NCI-H1436 treated with DMSO at 0.1 percent for 48 hours (cell line): ENCODE measurements around the gene FBXO28.

ENCODE experiments used
- DNase-seq: peaks from one replicate; lab custom pipeline; 2025; lab: John Stamatoyannopoulos, UW

Gene FBXO28

DNA sequence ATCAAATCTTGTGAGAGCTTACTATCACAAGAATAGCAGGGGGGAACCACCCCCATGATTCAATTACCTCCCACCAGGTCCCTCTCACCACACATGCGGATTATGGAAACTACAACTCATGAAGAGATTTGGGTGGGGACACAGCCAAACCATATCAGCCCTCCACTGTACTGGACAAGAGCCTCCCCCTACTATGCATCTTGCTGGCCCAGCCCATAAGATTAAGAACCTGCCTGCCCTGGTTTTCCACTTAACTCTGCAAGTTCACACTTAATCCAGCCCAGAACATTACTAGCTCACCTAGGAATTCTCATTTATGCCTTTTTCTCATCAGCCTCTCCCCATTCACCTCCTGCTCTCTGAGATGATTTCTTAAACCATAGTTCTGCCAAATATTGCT is 18.0 kb upstream of the FBXO28 start:
- DNase-seq, result no peak

DNA sequence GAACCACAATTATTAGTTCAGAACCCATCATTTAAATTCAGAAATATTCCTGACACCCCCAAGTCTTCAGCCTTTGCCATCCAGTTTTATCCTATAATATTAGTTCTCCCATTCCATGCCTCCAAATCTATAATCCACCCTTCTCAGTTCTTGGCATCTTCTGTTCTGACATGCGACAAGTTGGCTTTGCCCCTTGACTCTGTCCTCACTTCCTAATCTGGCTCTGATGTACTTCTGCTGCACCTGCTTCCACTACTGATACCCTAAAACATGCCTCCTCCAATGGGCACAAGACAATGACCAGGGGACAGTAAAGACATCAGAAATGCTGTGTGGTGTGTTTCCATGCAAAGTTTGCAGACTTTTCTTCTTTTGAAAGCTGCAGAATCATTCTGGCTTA is 17.1 kb upstream of the FBXO28 start:
- DNase-seq, result no peak

- DNase-seq, result no peak
Observed at GRCh38 chr1:224098007-224098406, 15.9 kb upstream of the FBXO28 start.

DNA sequence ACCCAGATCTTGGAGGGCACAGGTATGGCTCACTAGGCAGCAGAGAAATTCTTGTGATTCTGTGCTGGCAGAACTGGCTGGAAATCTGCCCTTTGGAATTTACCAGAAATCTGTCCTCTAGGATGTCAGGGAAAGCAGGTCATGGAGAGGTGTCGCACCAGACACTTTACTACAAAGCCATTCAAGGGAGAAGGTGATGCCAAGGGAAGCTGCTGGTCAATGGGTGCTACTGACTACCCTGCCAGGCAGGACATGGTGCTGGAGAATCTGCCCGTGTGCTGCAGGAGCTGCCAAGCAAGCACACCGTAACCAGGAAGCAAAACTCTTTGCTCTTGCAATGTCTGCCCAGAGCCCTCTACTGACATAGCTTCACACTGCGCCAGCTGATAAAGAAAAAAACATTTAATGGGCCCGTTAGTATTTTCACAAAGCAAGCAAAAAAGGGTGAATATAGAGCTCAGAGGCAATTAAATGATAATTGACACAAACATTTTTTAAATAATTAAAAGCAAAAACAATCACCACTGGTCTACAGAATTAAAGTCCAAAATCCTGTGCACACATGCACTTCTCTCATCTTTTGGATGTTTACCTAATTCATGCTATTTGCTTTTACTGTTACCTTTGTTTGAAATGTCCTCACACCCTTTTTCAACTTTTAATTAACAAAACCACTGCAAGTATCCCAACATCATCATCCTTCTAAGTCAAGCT is 7.2 kb upstream of the FBXO28 start:
- DNase-seq, result no peak

DNA sequence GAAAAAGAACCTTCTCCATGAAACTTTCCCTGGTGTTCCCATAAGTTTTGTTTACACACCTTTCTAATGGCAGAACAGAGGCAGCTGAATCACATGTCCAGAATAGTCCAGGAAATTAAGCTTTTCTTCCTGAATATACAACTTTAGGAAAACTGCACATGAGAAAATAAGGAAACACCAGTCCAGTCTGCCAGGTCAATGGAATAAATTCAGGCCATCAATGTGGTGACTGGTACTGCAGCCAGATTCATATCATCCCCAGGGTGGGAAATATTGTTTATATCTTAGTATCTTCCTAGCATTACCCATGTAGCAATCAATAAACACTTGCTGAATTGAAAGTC is 6.7 kb upstream of the FBXO28 start:
- no peak for DNase-seq

- no peak for DNase-seq
Observed at GRCh38 chr1:224108991-224109390, 4.9 kb upstream of the FBXO28 start.

- DNase-seq, result no peak
Observed at GRCh38 chr1:224109981-224110380, 3.9 kb upstream of the FBXO28 start.

DNA sequence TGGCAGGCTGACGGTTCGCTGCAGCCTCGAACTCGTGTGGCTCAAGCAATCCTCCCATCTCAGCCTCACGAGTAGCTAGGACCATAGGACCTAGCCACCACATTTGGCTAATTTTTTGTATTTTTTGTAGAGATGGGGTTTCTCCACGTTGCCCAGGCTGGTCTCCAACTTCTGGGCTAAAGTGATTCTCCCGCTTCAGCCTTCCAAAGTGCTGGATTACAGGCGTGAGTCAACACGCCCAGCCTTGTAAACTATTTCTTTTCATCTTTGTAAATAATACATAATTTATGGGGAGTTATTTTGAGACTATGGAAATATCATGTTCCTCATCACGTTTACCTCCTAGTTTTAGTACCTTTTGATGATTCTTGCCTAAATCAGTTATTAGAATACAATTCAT is 906 bp upstream of the FBXO28 start:
- no peak for DNase-seq

- no peak for DNase-seq
Observed at GRCh38 chr1:224113545-224113917, 380 bp upstream of the FBXO28 start.

- no peak for DNase-seq
Observed at GRCh38 chr1:224114787-224115175, 870 bp downstream of the FBXO28 start.

DNA sequence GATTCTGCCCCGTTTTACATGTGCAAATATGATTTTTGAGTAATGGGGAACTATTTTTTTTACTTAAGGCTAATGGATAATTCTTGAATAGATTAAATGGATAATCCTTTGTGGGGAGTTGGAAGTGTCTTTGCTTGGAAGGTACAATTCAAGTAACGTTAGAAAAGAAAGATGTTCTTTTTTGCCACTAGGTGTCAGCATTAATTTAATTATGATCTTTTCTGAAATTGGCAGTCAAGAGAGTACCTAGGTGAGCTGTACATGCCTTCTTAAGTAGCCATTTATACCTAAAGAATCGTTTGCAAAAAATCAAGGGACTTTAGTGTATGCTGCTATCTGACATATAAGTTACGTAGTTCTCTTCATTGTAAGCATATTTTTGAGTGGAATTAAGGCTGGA is 2.2 kb downstream of the FBXO28 start:
- peak; percentile 78 for DNase-seq

DNA sequence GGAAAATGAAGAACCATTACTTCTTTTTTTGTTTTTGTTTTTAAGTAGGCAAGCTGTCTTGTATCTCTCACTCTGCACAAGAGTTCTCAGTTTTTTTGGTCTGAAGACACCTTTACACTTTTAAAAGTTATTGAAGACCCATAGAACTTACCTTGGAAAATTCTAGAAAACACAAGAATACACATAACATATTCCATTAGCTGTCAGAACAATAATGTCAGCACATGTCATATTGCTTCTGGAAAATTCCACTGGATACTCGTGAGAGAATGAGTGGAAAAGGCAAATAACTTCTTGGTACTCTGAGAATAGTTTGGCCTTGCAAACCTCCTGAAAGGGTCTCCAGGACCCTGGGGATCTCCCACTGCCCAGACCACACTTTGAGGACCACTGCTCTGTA is 4.8 kb downstream of the FBXO28 start:
- no peak for DNase-seq

- no peak for DNase-seq
Observed at GRCh38 chr1:224123136-224123535, 9.2 kb downstream of the FBXO28 start.

DNA sequence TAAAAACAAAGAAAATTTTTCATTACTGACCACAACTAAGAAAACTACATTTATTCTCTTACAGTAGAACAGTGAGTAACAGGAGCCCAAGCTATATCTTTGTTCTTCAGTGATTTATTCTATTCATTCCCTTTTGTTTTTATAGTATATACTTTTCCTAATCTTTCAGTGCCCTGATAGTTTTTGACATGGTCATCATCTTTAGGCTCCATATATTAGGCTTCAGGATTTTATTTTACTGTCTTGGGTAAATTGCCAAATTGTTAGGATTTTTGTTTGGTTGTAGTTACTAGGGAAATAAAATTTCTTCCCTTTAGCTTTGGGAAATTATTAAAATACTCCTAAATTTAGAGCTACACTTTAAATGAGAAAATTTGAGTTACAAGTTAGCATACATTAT is 10.3 kb downstream of the FBXO28 start:
- DNase-seq, result no peak

DNA sequence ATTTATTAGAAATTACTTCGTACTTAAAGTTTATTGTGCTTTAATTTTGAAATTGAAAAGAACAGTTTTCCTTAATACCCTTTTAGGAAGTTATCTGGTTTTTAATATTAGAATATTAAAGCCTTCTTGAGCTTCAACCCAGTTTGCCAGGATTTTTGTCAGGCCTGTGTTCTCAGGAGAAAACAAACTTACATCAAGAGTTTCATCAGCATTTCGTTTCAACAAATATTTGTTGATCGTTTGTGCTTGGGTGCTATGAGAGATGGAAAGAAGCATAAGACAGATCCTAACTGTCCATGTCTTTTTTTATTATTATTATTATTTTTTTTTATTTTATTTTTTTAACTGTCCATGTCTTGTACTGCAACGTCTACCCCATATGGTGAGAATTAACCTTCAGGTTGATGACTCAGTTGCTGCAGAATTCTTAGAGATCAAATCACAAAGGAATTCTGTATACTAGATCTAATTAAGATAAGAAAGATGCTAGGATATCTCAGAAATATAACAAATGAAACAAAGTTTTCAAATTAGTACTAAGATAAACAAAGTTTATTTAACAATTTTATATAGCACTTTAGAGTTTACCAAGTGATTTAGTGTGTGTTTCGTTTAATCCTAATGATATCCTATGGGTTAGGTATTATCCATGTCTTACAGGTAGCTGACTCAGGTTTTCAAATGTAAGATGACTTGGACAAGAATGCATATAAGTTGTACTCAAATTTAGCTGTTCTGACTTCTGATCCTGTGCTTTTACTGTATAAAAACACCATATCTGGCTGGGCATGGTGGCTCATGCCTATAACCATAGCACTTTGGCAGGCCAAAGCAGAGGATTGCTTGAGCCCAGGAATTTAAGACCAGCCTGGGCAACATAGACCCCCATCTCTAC is 14.3 kb downstream of the FBXO28 start:
- DNase-seq, result no peak

- DNase-seq, result no peak
Observed at GRCh38 chr1:224131253-224131652, 17.3 kb downstream of the FBXO28 start.

DNA sequence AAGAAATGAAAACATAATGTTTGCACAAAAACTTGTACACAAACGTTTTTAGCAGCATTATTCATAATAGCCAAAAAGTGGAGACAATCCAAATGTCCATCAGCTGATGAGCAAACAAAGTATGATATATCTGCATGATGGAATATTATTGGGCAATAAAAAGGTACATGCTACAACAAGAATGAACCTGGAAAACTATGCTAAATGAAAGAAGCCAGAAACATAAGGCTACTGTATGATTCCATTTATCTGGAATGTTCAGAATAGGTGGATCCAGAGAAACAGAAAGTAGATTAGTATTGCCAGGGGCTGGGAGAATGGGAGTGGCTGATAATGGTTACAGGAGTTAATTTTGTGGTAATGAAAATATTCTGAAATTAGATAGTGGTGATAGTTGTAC is 19.0 kb downstream of the FBXO28 start:
- no peak for DNase-seq

DNA sequence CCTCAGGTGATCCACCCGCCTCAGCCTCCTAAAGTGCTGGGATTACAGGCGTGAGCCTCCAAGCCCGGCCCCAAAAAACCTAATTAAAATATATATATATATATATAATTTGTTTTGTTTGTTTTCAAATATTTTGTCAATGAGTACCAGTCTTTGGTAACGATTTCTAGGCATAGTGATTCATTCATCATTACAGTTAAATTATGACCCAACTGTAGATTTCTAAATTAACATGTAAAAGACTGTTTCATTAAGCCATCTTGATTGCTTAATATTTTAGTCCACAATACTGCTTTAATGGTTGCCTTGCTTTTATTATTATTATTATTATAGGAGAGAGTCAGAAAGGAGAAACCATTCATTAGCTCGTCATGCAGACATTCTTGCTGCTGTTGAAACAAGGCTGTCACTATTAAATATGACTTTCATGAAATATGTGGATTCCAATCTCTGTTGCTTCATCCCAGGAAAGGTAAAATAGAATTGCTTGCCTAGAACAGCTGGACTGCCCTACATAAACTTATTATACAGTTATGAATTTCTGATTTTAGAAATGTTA is 19.9 kb downstream of the FBXO28 start:
- DNase-seq, result no peak

GRCh38 chr1:224137518-224137917 is 23.6 kb downstream of the FBXO28 start:
- DNase-seq, result no peak

- DNase-seq, result no peak
Observed at GRCh38 chr1:224138198-224138597, 24.3 kb downstream of the FBXO28 start.

GRCh38 chr1:224141693-224142092 is 27.8 kb downstream of the FBXO28 start:
- no peak for DNase-seq

GRCh38 chr1:224149709-224150108 is 35.8 kb downstream of the FBXO28 start:
- no peak for DNase-seq

- no peak for DNase-seq
Observed at GRCh38 chr1:224151117-224151516, 37.2 kb downstream of the FBXO28 start.
